GM21367 (cell line): Measurements from ENCODE around the gene CTXN3.

Experiments
- ATAC-seq: cut with Tn5 transposase; IDR thresholded peaks from one replicate; pipeline ENCODE4 v1.9.1; 2021; ENCODE audit not compliant: unreplicated experiment

Gene CTXN3

GRCh38 chr5:127696683-127697082 is 47.8 kb downstream of the CTXN3 start:
- ATAC-seq: no peak

- ATAC-seq: no peak
Measured at GRCh38 chr5:127697894-127698600, 49.2 kb downstream of the CTXN3 start.

GRCh38 chr5:127699416-127699815 is 50.5 kb downstream of the CTXN3 start:
- no peak for ATAC-seq

GRCh38 chr5:127700237-127700766 is 51.4 kb downstream of the CTXN3 start:
- no peak for ATAC-seq

- ATAC-seq: no peak
Measured at GRCh38 chr5:127702434-127702833, 53.6 kb downstream of the CTXN3 start.

GRCh38 chr5:127702926-127703561 is 54.2 kb downstream of the CTXN3 start, which contains the start of gene CCDC192:
CCDC192 (plus strand) TSS chr5:127703391; CDS start chr5:127703446, 55 bp downstream.
- ATAC-seq: no peak

GRCh38 chr5:127705120-127705892 is 56.4 kb downstream of the CTXN3 start:
- ATAC-seq: no peak

- no peak for ATAC-seq
Measured at GRCh38 chr5:127706691-127707090, 57.8 kb downstream of the CTXN3 start.

- no peak for ATAC-seq
Measured at GRCh38 chr5:127707209-127707608, 58.3 kb downstream of the CTXN3 start.
